CD8-positive, alpha-beta memory T cell (primary cell): ENCODE measurements around the gene VAV1. TPM values are rescaled to one million over a fixed set of nuclear protein-coding genes. Genes with fewer than 3 reads are reported as not detected.
A peak's percentile ranks its signal among the peaks of the same experiment; 100 is the strongest.

ENCODE experiments used
- CTCF ChIA-PET: fragments of 350-600 bp; sonication (Branson Sonifier 250); formaldehyde crosslinking; loops from one replicate; lab custom pipeline; 2021; ENCODE audit warnings: antibody characterized with exemption; lab: Charles Lee
- POLR2A ChIA-PET: fragments of 350-600 bp; sonication (Branson Sonifier 250); formaldehyde crosslinking; loops from one replicate; lab custom pipeline; 2021; ENCODE audit warnings: antibody characterized with exemption; lab: Charles Lee
- DNase-seq, 5 donors: peaks; one replicate each; pipeline versions ENCODE4 v3.0.0 to v3.0.0-alpha.2; 2020 to 2022; ENCODE audit warnings: mixed read lengths in 1 of 5
- H3K27ac ChIP-seq: one replicate; pipeline ENCODE4 v1.7.0; 2013; ENCODE audit warnings: low read depth, mild to moderate bottlenecking, low read length, moderate library complexity
- H3K27me3 ChIP-seq: 2 replicates; pipeline ENCODE4 v1.7.0; 2013; ENCODE audit warnings: low read length, mild to moderate bottlenecking; ENCODE audit not compliant: insufficient read depth, poor library complexity, severe bottlenecking
- H3K36me3 ChIP-seq: 2 replicates; pipeline ENCODE4 v1.7.0; 2013; ENCODE audit warnings: mild to moderate bottlenecking, low read length, moderate library complexity; ENCODE audit not compliant: insufficient read depth
- H3K4me1 ChIP-seq: 2 replicates; pipeline ENCODE4 v1.7.0; 2013; ENCODE audit warnings: mild to moderate bottlenecking, low read length, moderate library complexity; ENCODE audit not compliant: insufficient read depth
- H3K4me3 ChIP-seq: 2 replicates; pipeline ENCODE4 v1.7.0; 2013; ENCODE audit warnings: mild to moderate bottlenecking, low read length
- H3K9me3 ChIP-seq: 2 replicates; pipeline ENCODE4 v1.7.0; 2013; ENCODE audit warnings: mild to moderate bottlenecking, low read length
- H3K27ac Mint-ChIP-seq, 8 donors: one replicate each; pipeline ENCODE4 v1.8.0; 2020 to 2021; ENCODE audit warnings: mixed read lengths in 8 of 8, mild to moderate bottlenecking in 6 of 8, inconsistent platforms in 3 of 8, moderate library complexity in 3 of 8
- H3K27me3 Mint-ChIP-seq, 2 donors: one replicate each; pipeline ENCODE4 v1.8.0; 2020 to 2021; ENCODE audit warnings: mixed read lengths in 2 of 2, mild to moderate bottlenecking in 1 of 2, moderate library complexity in 1 of 2
- H3K36me3 Mint-ChIP-seq, 3 donors: one replicate each; pipeline ENCODE4 v1.8.0; 2020 to 2021; ENCODE audit warnings: mixed read lengths in 3 of 3, inconsistent platforms in 1 of 3, mild to moderate bottlenecking in 1 of 3
- H3K4me1 Mint-ChIP-seq, 3 donors: one replicate each; pipeline ENCODE4 v1.8.0; 2020 to 2021; ENCODE audit warnings: mixed read lengths in 3 of 3, inconsistent platforms in 1 of 3, mild to moderate bottlenecking in 1 of 3
- H3K4me3 Mint-ChIP-seq, 7 donors: one replicate each; pipeline ENCODE4 v1.8.0; 2020 to 2021; ENCODE audit warnings: mixed read lengths in 7 of 7, mild to moderate bottlenecking in 6 of 7, moderate library complexity in 4 of 7, inconsistent platforms in 2 of 7
- H3K9me3 Mint-ChIP-seq, 5 donors: one replicate each; pipeline ENCODE4 v1.8.0; 2020 to 2022; ENCODE audit warnings: mixed read lengths in 5 of 5, mild to moderate bottlenecking in 3 of 5, moderate library complexity in 2 of 5, inconsistent platforms in 1 of 5
- polyA plus RNA-seq: library from polyadenylated mRNA; unstranded; fragments of 300-500 nt; fragmentation: Illumina TruSeq; gene quantifications from one replicate; pipeline ENCODE4 v1.2.3, GENCODE V29; 2021
- total RNA-seq, 2 experiments: library from RNA; stranded (reverse); gene quantifications; one replicate each; pipeline ENCODE4 v1.2.3, GENCODE V29; 2021

Gene VAV1
- total and polyA plus RNA-seq, 3 experiments from 2014 or later = 28.4 to 52.9 (median 51.9) TPM

DNA sequence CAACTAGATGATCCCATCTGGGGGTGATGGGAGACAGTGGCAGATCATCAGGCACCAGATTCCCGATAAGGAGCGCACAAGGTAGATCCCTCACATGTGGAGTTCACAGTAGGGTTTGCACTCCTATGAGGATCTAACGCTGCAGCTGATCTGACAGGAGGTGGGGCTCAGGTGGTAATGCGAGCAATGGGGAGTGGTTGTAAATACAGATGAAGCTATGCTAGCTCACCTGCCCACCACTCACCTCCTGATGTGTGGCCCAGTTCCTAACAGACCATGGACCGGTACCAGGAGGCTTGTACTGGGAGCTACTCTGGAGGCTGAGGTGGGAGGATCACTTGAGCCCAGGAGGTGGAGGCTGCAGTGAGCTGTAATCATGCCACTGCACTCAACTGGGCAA, 34.8 kb downstream of the VAV1 start:
- Mint-ChIP-seq H3K9me3 (no peaks in the 10 kb centered on the region), H3K36me3 (peaks cover 0 to 27% (median 12%) of the 10 kb centered on the region in 3 donors), H3K27ac (peak overlapping the region in 4 of 8 donors; percentile 34 to 87 (median 74)), H3K4me3 (no peak overlapping the region), H3K4me1 (peaks cover 51 to 70% (median 63%) of the 10 kb centered on the region in 3 donors), H3K27me3 (no peaks in the 10 kb centered on the region)
- ChIA-PET CTCF (no interaction called here), POLR2A (no interaction called here)
- Histone ChIP-seq H3K4me3 (no peak overlapping the region), H3K9me3 (no peaks in the 10 kb centered on the region), H3K27me3 (no peaks in the 10 kb centered on the region), H3K4me1 (peaks cover 35% of the 10 kb centered on the region), H3K27ac (no peak overlapping the region), H3K36me3 (peaks cover 6% of the 10 kb centered on the region)
- DNase-seq = no peak

DNA sequence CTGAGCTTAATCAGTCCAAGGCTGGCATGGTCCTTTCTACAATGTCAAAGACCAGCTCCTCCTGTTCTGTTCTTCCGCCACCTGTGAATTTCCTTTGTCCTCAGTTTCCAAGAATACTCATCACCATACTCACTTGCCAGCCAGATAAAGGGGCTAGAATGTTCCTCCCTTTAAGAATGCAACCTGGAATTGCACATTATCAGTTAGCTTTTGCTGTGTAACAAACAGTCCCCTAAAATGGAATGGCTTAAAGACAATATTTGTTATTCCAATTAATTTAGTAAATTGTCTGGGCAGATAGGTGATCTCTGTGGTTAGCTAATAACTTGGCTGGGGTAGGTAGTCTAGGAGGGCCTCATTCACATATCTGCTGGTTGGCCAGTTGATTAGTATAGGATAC, 36.0 kb downstream of the VAV1 start:
- no peaks in the 10 kb centered on the region for H3K9me3 Mint-ChIP-seq
- no peaks in the 10 kb centered on the region for H3K27me3 Mint-ChIP-seq
- Histone ChIP-seq H3K27ac (no peak overlapping the region), H3K4me3 (no peak overlapping the region), H3K27me3 (no peaks in the 10 kb centered on the region), H3K9me3 (no peaks in the 10 kb centered on the region), H3K36me3 (peaks cover 6% of the 10 kb centered on the region), H3K4me1 (peaks cover 32% of the 10 kb centered on the region)
- DNase-seq = no peak
- peaks cover 0 to 32% (median 12%) of the 10 kb centered on the region in 3 donors for H3K36me3 Mint-ChIP-seq
- H3K27ac Mint-ChIP-seq = peak overlapping the region in 6 of 8 donors; percentile 30 to 83 (median 76)
- ChIA-PET CTCF (interaction anchor here (0.6 kb wide), 1 partner anchor 27 kb away, joined by 3 read pairs; no protein-coding TSS in a partner anchor), POLR2A (no interaction called here)
- H3K4me1 Mint-ChIP-seq = peaks cover 53 to 70% (median 63%) of the 10 kb centered on the region in 3 donors
- H3K4me3 Mint-ChIP-seq = no peak overlapping the region

DNA sequence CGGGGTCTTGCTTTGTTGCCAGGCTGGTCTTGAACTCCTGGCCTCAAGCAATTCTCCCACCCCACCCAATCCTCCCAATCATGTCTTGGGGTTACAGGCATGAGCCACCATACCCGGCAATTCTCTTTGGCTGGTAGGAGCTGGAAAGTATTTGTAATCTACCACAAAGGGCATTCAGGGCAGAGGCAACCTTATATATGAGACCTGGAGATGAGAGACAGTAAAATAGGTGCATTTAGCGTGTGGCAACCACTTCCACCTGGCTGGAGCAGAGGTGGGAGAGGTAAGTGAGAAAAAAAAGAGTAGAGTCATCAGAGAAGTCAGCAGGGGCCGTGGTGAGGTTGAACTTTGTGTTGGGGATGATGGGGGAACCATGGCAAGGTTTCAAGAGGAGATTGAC, 36.8 kb downstream of the VAV1 start:
- CTCF ChIA-PET = interaction anchor here (0.9 kb wide), 1 partner anchor 9 kb away, joined by 3 read pairs; no protein-coding TSS in a partner anchor
- Mint-ChIP-seq H3K9me3 (no peaks in the 10 kb centered on the region), H3K27me3 (no peaks in the 10 kb centered on the region), H3K27ac (peak overlapping the region in 7 of 8 donors; percentile 16 to 93 (median 74)), H3K4me3 (no peak overlapping the region), H3K36me3 (peaks cover 0 to 32% (median 12%) of the 10 kb centered on the region in 3 donors), H3K4me1 (peaks cover 57 to 71% (median 64%) of the 10 kb centered on the region in 3 donors)
- peaks cover 35% of the 10 kb centered on the region for H3K4me1 ChIP-seq
- H3K4me3 ChIP-seq = no peak overlapping the region
- no peaks in the 10 kb centered on the region for H3K27me3 ChIP-seq
- peaks cover 6% of the 10 kb centered on the region for H3K36me3 ChIP-seq
- no peak for DNase-seq
- H3K9me3 ChIP-seq = no peaks in the 10 kb centered on the region
- POLR2A ChIA-PET = interaction anchor here (0.6 kb wide), 1 partner anchor 82 kb away, joined by 3 read pairs; no protein-coding TSS in a partner anchor
- H3K27ac ChIP-seq = no peak overlapping the region

DNA sequence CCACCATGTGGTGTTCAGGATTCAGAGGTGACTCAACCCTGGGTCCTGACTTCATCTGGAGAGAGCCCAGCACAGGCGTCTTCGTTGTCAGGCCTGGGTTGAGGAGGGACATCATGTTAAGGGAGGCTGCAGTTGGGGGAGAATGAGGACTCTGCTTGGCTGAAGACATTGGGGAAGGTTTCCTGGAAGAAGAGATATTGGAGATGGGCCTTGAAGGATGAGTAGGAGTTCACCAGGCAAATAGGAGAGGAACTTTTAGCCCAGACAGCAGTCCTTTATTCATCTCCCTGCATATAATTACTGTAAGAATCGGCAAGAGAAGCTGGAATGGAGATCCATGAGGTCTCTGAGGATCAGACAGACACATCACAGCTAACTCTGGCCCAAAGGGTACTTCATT, 38.9 kb downstream of the VAV1 start:
- Mint-ChIP-seq H3K9me3 (no peaks in the 10 kb centered on the region), H3K36me3 (peaks cover 0 to 37% (median 15%) of the 10 kb centered on the region in 3 donors), H3K27ac (peak overlapping the region; percentile 24 to 87 (median 68)), H3K4me1 (peaks cover 68 to 86% (median 79%) of the 10 kb centered on the region in 3 donors), H3K27me3 (no peaks in the 10 kb centered on the region), H3K4me3 (no peak overlapping the region)
- Histone ChIP-seq H3K36me3 (peaks cover 4% of the 10 kb centered on the region), H3K4me1 (peaks cover 38% of the 10 kb centered on the region), H3K9me3 (no peaks in the 10 kb centered on the region), H3K27me3 (no peaks in the 10 kb centered on the region), H3K4me3 (no peak overlapping the region), H3K27ac (no peak overlapping the region)
- ChIA-PET POLR2A (no interaction called here), CTCF (no interaction called here)
- DNase-seq = no peak

DNA sequence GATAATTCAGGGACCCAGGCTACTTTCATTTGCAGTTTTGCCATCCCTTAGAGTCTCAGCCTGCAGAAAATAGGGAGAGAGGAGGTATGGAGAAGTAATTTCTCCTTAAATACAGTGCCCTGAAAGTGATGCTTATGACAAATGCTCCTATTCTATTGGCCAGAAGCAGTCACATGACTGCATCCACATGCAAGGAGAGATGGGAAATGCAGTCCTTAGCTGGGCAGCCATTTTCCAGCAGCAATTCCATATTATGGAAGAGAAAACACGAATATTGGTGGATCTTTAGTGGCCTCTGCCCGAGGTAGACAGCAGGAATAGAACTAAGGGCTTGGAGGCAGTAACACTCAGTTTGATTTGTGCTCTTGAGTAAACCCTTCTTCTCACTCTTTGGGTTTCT, 39.4 kb downstream of the VAV1 start:
- Histone ChIP-seq H3K9me3 (no peaks in the 10 kb centered on the region), H3K4me3 (no peak overlapping the region), H3K27ac (no peak overlapping the region), H3K4me1 (peaks cover 34% of the 10 kb centered on the region), H3K36me3 (no peaks in the 10 kb centered on the region), H3K27me3 (no peaks in the 10 kb centered on the region)
- peaks cover 66 to 84% (median 76%) of the 10 kb centered on the region in 3 donors for H3K4me1 Mint-ChIP-seq
- CTCF ChIA-PET = interaction anchor here (2.4 kb wide), 1 partner anchor 10 kb away, joined by 10 read pairs; no protein-coding TSS in a partner anchor
- POLR2A ChIA-PET = interaction anchor here (0.6 kb wide), 1 partner anchor 311 kb away, joined by 4 read pairs; no protein-coding TSS in a partner anchor
- DNase-seq = no peak
- H3K9me3 Mint-ChIP-seq = no peaks in the 10 kb centered on the region
- H3K4me3 Mint-ChIP-seq = peak overlapping the region in 1 of 7 donors; percentile 40
- H3K27ac Mint-ChIP-seq = peak overlapping the region; percentile 24 to 87 (median 74)
- peaks cover 0 to 37% (median 15%) of the 10 kb centered on the region in 3 donors for H3K36me3 Mint-ChIP-seq
- no peaks in the 10 kb centered on the region for H3K27me3 Mint-ChIP-seq

DNA sequence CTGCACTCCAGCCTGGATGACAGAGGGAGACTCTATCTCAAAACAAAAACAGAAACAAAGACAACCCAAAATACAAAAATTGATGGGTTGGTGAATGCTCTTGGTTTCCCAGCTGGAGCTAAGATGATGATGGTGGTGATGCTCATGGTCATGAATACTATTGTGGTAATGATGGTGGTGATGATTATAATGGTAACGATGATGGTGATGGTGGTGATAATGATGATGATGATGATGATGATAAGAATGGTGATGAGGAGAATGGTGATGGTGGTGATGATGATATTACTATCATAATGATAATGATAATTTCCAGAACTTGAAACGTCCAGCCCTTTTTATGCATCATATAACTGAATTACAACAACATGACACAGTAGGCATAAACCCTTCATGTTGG, 40.1 kb downstream of the VAV1 start:
- H3K27me3 Mint-ChIP-seq = no peaks in the 10 kb centered on the region
- ChIA-PET POLR2A (interaction anchor here (0.6 kb wide), 1 partner anchor 312 kb away, joined by 4 read pairs; no protein-coding TSS in a partner anchor), CTCF (interaction anchor here (1.3 to 2.4 kb wide), 3 partner anchors 9 to 51 kb away, joined by 5 to 10 read pairs (median 5); no protein-coding TSS in a partner anchor)
- H3K4me3 Mint-ChIP-seq = peak overlapping the region in 1 of 7 donors; percentile 5
- H3K4me1 Mint-ChIP-seq = peaks cover 64 to 83% (median 77%) of the 10 kb centered on the region in 3 donors
- peak overlapping the region in 6 of 8 donors; percentile 24 to 78 (median 69) for H3K27ac Mint-ChIP-seq
- H3K9me3 Mint-ChIP-seq = no peaks in the 10 kb centered on the region
- Histone ChIP-seq H3K4me1 (peaks cover 34% of the 10 kb centered on the region), H3K27ac (no peak overlapping the region), H3K9me3 (no peaks in the 10 kb centered on the region), H3K27me3 (no peaks in the 10 kb centered on the region), H3K4me3 (no peak overlapping the region), H3K36me3 (no peaks in the 10 kb centered on the region)
- peaks cover 0 to 40% (median 15%) of the 10 kb centered on the region in 3 donors for H3K36me3 Mint-ChIP-seq
- DNase-seq = no peak

DNA sequence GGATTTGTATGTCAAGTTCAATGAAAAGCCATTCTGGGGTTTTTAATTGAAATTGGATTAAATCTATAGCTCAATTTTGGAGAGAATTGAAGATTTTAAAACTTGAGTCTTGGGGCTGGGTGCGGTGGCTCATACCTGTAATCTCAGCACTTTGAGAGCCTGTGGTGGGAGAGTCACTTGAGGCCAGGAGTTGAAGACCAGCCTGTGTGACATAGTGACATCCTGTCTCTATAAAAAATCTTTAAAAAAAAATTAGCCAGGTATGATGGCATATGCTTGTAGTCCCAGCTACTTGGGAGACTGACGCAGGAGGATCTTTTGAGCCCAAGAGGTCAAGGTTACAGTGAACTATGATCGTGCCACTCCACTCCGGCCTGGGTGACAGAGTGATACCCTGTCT, 41.2 kb downstream of the VAV1 start:
- Mint-ChIP-seq H3K27me3 (no peaks in the 10 kb centered on the region), H3K4me1 (peaks cover 64 to 86% (median 76%) of the 10 kb centered on the region in 3 donors), H3K4me3 (peak overlapping the region in 1 of 7 donors; percentile 5), H3K36me3 (peaks cover 3 to 42% (median 11%) of the 10 kb centered on the region in 3 donors), H3K9me3 (no peaks in the 10 kb centered on the region), H3K27ac (peak overlapping the region; percentile 19 to 92 (median 77))
- DNase-seq = no peak
- Histone ChIP-seq H3K4me1 (peaks cover 28% of the 10 kb centered on the region), H3K36me3 (no peaks in the 10 kb centered on the region), H3K4me3 (no peak overlapping the region), H3K9me3 (no peaks in the 10 kb centered on the region), H3K27ac (no peak overlapping the region), H3K27me3 (no peaks in the 10 kb centered on the region)
- ChIA-PET POLR2A (interaction anchor here (0.6 kb wide), 2 partner anchors 22 to 613 kb away, joined by 7 to 9 read pairs; no protein-coding TSS in a partner anchor), CTCF (interaction anchor here (0.6 to 2.4 kb wide), 5 partner anchors 10 to 50 kb away, joined by 3 to 10 read pairs (median 5); partner anchors contain the start of gene VAV1)

DNA sequence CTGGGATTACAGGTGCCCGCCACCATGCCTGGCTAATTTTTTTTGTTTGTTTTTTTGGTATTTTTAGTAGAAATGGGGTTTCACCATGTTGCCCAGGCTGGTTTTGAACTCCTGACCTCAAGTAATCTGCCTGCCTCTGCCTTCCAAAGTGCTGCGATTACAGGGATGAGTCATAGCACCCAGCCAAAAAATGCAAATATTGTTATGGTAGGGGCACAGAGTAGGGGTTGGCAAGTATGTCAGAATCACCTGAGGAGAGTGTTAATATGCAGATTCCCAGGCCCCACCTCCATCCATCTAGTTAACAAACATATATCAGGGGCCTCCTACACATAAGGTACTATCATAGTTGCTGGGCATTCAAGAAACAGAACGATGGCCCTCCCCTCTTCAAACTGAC, 44.7 kb downstream of the VAV1 start:
- H3K36me3 ChIP-seq = peaks cover 20% of the 10 kb centered on the region
- H3K4me1 ChIP-seq = peaks cover 23% of the 10 kb centered on the region
- no peak for DNase-seq
- ChIA-PET CTCF (no interaction called here), POLR2A (no interaction called here)
- no peak overlapping the region for H3K4me3 ChIP-seq
- H3K27me3 ChIP-seq = no peaks in the 10 kb centered on the region
- Mint-ChIP-seq H3K4me3 (no peak overlapping the region), H3K27me3 (no peaks in the 10 kb centered on the region), H3K9me3 (peaks cover 0 to 5% (median 4%) of the 10 kb centered on the region in 5 donors), H3K4me1 (peaks cover 43 to 56% (median 53%) of the 10 kb centered on the region in 3 donors), H3K36me3 (peaks cover 22 to 54% (median 23%) of the 10 kb centered on the region in 3 donors), H3K27ac (peak overlapping the region in 5 of 8 donors; percentile 20 to 88 (median 53))
- peaks cover 8% of the 10 kb centered on the region for H3K9me3 ChIP-seq
- no peak overlapping the region for H3K27ac ChIP-seq
